Breast epithelium (tissue), 3 donors: Measurements from ENCODE around the gene HMCN1.

ENCODE experiments used
- POLR2AphosphoS5 ChIP-seq, 3 donors: sonication (generic); formaldehyde crosslinking; IDR thresholded peaks; one replicate each; pipeline ENCODE4 v1.6.1; 2017; ENCODE audit warnings: antibody characterized with exemption in 3 of 3
- TF ChIP-seq, protein P1 (sequence below), 3 donors: fragments of 450-650 bp; IDR thresholded peaks; one replicate each; pipeline ENCODE4 v1.5.1; 2016 to 2017; ENCODE audit warnings: antibody characterized with exemption in 3 of 3, mild to moderate bottlenecking in 3 of 3, moderate library complexity in 3 of 3

DNA sequence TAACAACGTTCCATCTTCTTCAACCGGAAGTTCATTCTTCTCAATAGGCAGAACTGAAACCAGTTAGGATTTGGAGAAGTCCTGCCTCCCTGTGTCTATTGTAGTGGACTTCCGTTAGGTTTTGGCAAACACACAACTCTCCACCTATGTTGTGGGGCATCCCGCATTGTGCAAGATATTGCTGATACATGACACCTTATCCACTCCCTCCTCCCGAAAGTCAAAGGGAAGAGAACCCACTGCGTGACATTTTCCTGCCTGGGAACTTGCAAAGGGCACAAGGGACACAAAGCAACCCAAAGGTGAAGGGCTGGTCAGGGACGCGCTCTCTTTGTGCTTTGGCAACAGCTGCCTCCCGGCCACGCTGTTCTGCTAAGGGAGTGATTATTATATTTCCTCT lies 476.1 kb downstream of the HMCN1 start:
- TF ChIP-seq, protein P1, sequence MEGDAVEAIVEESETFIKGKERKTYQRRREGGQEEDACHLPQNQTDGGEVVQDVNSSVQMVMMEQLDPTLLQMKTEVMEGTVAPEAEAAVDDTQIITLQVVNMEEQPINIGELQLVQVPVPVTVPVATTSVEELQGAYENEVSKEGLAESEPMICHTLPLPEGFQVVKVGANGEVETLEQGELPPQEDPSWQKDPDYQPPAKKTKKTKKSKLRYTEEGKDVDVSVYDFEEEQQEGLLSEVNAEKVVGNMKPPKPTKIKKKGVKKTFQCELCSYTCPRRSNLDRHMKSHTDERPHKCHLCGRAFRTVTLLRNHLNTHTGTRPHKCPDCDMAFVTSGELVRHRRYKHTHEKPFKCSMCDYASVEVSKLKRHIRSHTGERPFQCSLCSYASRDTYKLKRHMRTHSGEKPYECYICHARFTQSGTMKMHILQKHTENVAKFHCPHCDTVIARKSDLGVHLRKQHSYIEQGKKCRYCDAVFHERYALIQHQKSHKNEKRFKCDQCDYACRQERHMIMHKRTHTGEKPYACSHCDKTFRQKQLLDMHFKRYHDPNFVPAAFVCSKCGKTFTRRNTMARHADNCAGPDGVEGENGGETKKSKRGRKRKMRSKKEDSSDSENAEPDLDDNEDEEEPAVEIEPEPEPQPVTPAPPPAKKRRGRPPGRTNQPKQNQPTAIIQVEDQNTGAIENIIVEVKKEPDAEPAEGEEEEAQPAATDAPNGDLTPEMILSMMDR (IDR thresholded peaks at IDR 0.05) = no peak
- no peak for TF ChIP-seq POLR2AphosphoS5 (IDR thresholded peaks at IDR 0.05)
